GM18526 (cell line): ENCODE measurements around the gene POM121L2.

Source experiments
- POLR2A ChIP-seq: IDR thresholded peaks from 3 replicates; pipeline ENCODE4 v1.6.1; 2011; ENCODE audit not compliant: insufficient read length; ENCODE audit errors: extremely low read depth

POM121L2 gene

DNA sequence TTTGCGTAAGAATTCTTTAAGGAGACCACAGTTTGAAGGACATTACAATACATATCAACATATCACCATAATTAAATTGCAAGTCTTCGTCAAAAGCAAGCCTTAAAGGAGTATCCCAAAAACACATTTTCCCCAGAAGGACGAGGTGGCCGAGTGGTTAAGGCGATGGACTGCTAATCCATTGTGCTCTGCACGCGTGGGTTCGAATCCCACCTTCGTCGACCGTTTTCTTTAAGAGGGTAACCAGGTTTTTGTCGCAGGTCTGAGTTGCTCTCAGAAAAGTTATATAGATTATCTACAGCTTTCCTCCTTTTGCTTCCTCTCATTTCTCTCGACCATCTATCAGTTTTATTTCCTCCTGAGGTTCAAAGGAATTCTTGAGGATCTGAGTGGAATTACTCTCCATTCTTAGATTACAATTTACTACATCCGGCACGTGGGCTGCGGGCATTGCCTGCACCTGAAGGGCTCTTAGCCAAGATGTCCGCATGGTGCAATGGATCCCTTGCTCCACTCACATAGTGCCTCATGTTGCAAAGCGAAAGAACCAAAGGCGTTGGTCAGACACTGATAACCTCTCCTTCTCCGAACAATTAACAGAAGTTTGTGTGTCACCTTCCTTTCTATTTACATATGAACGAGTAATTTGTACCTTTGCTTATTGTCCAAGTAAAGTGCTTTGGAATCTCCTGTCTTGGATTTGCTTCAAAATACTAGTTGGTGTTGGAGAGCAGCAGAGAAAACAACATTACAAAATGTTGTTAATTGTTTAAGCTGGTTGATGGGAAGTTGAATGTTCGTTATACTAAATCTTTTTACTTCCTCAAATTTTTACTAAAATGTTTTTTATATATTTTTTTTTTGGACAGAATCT, 14.0 kb downstream of the POM121L2 start:
- TF ChIP-seq POLR2A: no peak

DNA sequence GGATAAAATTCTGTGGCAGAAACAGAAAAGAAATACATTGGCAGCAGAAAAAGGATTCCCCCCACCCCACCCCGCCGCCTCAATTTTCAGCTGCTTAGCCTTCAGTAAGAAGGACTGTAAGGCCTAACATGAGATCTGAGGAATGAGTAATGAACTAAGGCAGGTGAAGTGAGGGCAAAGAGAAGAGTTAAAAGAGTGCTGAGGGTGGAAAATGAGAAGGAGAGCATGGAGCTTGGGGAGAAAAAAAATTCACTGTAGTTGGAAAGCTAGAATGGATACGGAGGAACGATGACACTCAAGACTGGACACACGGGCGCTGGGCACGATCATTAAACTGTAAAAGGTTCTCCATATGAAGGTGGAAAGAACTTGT, 14.6 kb downstream of the POM121L2 start:
- TF ChIP-seq POLR2A: no peak

DNA sequence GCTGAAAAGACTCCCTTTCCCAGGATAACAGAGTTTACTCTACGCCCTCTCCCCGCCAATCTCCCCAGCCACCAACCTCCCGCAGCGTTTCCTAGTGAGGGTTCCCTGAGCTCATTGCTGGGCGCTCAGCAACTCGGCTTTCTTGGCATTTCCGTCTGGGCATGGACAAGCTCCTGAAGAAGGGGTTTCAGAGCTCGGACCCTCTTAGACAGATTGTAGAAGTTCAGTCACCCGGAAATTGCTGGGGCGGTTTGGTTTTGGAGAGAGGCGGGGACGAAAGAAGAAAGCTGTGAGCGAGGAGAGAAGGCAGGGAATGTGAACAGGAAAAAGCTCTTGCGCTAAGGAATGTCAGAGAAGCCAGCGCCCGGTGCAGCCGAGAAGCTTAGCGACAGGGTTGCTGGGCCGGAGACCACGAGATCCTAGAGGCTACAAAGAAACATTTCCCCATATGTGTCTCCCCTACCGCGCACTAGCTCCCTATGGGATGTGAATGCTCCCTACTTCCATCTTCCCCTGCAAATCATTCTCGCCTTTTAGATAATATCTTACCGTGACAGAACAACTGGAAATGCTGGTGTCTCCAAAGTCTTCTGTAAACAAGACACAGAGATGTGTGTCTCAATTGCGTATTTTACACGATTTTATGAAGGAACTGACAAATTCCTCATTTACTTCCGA, 15.8 kb downstream of the POM121L2 start:
- no peak for TF ChIP-seq POLR2A

DNA sequence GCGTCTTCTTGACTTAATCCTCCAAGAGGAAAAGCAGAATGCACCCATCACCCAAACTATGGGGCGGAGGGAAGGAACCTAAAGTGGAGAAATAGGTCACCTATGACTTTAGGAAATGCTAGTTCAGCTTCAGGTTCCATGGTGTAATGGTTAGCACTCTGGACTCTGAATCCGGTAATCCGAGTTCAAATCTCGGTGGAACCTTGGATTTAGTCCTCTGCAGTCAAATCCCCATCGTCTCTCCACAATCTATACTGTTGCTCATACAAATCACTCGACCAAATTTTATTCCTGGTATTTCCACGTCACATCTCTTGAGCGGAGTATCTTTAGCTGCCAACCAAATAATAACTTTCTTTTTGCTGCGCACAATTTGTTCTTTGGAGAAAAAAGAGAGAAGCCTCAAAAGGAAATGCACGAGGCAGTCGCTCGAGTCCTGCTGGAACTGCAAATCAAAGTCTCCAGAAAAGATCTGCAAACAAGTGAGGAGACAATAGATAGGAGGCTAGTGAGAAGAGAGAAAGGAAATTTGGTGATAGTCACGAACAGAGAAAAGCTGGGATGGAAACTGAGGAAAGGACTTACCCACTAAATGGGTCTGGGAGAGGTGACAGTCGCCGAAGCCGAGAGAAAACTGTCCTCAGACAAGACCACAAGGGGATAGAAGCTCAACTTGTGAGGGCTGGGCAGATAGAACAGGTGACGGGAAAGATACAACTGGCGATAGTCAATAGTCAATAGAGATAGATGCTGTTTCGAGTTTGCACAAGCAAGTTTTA, 16.6 kb downstream of the POM121L2 start:
- TF ChIP-seq POLR2A: no peak

DNA sequence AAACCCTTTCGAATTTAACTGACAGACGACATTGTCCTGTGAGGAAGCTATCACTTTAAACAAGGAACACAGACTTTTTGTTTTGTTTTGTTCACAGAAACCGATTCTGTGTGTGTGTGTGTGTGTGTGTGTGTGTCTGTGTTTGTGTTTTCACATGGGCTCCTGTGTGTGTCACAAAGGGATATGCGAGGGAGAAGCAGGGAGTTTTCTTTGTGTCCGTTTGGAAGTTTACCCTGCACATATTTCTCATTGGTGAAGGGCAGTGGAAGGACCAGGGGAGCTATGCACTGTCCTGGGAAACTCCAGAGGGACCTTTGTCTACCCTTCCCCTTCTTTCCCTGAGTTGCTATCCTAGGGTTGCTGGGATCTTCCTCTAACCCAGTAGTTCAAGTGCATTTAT, 17.7 kb downstream of the POM121L2 start:
- TF ChIP-seq POLR2A: no peak

DNA sequence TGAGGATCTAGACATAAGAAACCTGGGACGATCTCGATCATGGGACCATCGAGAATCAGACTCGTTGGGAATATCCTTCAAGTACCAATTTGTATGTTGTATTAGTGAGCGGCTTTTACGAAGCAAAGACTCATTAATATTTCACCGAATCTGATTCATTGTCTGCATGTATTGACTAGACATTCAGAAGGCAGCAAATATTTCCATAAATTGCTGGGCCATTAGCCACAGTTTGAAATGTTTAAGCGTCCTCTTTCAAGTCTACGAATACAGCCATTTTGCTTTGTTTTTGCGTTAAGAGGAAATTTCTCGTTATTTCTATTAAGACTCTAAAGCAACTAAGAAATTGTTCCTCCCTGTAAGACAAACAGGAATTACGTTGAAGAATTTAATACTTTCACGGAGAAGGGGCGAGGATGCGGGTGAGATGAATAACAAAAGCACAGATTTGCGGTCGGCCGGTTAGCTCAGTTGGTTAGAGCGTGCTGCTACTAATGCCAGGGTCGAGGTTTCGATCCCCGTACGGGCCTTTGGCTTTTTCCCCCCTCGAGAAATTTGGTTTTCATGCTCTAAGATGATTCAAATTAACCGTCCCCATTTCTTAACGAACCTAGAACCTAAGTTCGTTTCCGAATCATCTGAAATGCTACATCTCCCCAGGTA, 18.5 kb downstream of the POM121L2 start:
- TF ChIP-seq POLR2A: no peak

DNA sequence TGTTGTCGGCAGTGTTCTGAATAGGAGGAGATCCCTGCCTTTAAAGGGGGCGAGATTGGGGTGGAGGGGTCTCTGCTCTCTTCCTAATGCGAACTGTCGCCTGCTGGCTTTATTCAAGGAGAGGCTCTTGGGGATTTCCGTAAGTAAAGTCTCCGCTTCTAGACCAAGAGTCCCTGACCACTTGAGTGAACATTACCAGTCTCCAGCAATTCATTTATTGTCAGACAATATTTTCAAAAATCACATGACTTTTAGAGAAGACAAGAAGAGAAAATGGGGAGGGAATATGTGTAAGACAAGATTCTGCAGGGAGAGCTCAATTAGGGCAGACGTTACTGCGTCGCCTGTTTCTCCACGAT, 21.2 kb downstream of the POM121L2 start:
- TF ChIP-seq POLR2A: no peak

DNA sequence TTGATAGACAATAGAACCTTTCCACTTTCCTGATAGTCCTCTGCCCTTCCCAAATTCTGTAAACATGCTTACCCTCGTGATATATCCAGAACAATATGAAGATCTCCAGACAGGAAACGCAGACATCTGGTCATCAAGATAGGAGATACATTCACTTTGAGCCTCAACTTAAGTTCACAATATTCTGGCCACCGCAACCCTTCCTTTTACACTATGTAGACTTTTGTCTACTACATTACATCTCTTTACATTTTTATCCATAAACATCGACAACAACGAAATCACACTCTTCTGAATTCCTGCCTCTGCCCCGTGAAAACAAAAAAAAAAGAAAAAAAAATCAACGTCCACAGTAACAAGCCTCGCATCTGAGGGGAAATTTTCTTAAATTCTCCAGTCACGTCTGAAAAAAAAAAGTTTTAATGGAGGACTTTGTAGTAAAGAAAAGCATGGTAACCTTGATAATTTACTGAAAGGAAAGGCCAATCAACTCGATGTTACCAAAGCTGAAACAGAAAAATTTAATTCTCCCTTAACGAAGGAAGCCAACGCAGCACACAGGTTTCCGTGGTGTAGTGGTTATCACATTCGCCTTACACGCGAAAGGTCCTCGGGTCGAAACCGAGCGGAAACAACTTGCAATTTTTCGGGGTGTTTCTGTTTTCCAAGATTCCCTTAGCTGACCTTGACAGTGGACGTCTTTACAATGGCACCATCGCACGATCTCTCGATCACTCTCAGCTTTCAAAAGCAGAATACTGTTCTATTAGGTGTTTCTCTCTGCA, 21.8 kb downstream of the POM121L2 start:
- TF ChIP-seq POLR2A: no peak

DNA sequence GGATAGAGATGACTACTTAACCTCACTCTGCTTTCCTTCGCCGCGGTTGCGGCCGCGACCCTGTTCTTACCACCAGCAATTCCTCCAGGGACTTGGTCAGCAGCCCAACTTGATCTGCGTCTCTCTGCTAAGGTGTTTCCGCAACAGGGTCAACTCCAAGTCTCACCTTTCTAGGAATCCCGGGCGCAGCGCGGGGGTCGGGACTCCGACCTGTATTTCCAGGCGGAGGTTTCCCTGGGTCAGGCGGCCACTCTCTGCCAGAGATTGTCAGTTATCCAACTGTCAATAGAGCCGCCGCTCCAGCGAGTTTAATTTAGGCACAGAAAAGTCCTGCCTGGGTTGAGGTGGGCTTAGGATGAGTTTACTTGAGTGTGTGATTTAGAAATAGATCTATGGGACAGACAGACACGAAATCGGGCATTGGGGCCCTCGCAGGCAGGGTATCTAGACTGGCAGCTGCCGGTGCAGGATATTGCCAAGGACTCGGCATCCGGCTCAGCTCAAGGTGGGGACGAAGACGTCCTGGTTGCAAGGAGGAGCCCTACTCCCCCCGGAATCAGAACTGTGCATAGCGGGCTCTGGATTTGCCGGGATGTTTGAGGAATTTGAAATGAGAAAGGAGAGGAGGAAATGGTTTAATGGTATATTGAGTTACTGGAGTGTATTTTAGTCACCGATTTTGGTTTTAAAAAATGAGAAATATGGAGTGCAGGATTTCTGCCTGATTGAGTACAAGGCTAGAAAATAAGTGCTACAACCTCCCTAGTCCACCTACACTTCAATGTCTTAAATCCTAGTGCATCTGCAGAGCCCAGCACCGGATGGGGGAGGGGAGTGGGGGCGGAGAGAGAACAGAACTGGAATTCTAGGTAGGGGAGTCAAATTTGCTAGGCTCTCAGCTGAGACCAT, 23.7 kb downstream of the POM121L2 start:
- no peak for TF ChIP-seq POLR2A

DNA sequence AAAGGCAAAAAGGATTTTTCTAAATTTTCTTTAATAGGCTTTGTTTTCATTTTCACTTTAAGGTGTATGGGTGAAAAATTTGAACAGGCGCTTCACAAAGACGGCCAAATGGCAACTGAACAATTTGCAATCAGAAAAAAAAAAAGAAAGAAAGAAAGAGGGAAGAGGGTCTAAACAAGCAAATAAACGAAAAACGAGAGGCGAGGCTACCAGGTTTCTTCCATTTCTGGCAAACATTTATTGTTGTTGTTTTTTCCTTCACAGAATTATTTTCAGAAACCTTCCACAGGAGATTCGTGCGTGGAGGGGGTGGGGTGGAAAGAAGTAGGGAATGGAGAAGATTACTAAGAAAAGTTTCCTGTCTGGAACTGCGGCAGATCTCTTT, 24.3 kb downstream of the POM121L2 start:
- TF ChIP-seq POLR2A: no peak

DNA sequence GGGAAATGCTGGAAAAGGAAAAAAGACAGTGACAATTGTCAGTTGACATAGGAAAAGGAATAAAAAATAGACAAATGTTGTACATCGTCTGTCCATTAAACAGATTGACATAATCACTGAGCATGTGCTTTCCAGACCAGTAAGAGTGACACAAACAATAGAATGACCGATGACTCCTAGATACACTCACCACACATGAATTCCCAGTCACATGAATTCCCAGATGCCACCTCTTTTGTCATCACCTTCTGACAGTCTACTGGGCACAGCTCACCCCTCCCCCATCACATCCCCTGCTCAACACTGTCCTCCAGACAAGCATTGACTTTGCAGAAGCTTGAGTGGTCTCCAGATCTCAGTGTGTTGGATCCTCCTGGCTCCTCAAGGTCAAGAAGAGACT, 25.9 kb downstream of the POM121L2 start:
- no peak for TF ChIP-seq POLR2A

DNA sequence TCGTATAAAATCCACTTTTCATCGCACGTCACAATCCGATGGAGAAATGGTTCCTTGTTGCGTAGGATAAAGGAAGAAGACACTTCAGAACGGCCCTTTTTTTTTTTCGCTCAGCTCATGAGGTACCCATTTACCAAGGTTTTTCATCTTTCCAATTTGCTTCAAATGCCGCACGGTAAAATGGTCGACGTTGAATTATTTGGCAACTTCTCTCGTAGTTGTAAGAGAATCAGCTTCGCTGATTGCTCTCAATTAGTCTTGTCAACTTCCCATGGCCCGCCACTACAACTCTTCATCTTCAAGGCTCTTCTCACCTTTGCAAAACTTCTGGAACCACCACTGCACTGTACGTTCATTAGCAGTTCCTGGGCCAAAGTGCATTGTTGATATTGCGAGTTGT, 28.8 kb downstream of the POM121L2 start:
- TF ChIP-seq POLR2A: no peak

DNA sequence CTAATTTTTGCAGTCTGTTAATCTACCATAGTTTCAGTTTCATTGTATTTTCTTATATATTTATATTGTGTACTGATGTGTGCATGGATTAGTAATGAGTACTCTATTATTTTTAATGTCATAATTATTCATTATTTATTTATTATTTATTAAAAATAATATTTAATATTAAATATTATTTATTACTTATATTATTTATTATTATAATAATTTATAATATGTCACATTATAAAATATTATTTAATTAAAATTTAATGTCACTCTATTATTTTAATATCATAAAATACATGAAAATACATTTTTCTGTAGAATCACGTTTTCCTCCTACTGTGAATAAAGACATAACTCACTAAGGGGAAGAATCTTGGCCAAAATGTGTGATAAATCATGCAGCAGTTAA, 30.5 kb downstream of the POM121L2 start:
- TF ChIP-seq POLR2A: no peak

DNA sequence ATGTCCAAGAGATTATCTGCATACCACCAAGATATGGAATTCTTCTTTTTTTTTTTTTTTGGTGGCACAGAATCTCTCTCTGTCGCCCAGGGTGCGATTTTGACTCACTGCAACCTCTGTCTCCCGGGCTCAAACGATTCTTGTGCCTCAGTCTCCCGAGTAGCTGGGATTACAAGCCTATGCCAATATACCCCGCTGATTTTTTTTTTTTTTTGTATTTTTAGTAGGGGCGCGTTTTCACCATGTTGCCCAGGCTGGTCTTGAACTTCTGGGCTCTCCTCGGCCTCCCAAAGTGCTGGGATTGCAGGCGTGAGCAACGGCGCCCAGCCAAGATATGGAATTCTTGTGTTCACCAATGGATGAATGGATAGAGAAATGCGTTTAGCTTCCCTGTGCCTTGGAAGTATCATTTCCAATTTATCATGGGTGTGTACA, 31.0 kb downstream of the POM121L2 start:
- no peak for TF ChIP-seq POLR2A
